BLaER1 (cell line): ENCODE results near the gene DKC1.

ENCODE experiments used
- H3K27ac ChIP-seq: shearing (Covaris generic); formaldehyde crosslinking; 2 replicates; pipeline ENCODE4 v1.8.1; 2022
- H3K27me3 ChIP-seq: shearing (Covaris generic); formaldehyde crosslinking; 2 replicates; pipeline ENCODE4 v1.8.1; 2022
- H3K36me3 ChIP-seq: shearing (Covaris generic); formaldehyde crosslinking; 2 replicates; pipeline ENCODE4 v1.8.1; 2022
- H3K4me1 ChIP-seq: shearing (Covaris generic); formaldehyde crosslinking; 2 replicates; pipeline ENCODE4 v1.8.1; 2022
- H3K4me2 ChIP-seq: shearing (Covaris generic); formaldehyde crosslinking; 2 replicates; pipeline ENCODE4 v1.8.1; 2022
- H3K4me3 ChIP-seq: shearing (Covaris generic); formaldehyde crosslinking; 2 replicates; pipeline ENCODE4 v1.8.1; 2022
- H3K9ac ChIP-seq: shearing (Covaris generic); formaldehyde crosslinking; 2 replicates; pipeline ENCODE4 v1.8.1; 2022
- H3K9me3 ChIP-seq: shearing (Covaris generic); formaldehyde crosslinking; 2 replicates; pipeline ENCODE4 v1.8.1; 2022
- H4K20me1 ChIP-seq: shearing (Covaris generic); formaldehyde crosslinking; 2 replicates; pipeline ENCODE4 v1.8.1; 2022
- Cebpa-rat ChIP-seq: shearing (Covaris generic); IDR thresholded peaks from 2 replicates; pipeline ENCODE4 v1.8.1; 2022

The DKC1 gene

GRCh38 chrX:154762537-154763296, at the start of gene DKC1:
TSS of gene DKC1 (plus strand) at chrX:154762864. CDS start at chrX:154762966, 102 bp downstream.
- H3K9ac ChIP-seq, result peak within 1 kb of the TSS; percentile 91
- H4K20me1 ChIP-seq, result peaks cover 28% of the 10 kb centered on the region
- peaks cover 29% of the 10 kb centered on the region for H3K36me3 ChIP-seq
- H3K9me3 ChIP-seq, result no peaks in the 10 kb centered on the region; the same call in 1 of the 2 replicates
- H3K27me3 ChIP-seq, result peaks cover 46% of the 10 kb centered on the region
- peak; percentile 79 for TF ChIP-seq Cebpa-rat
- peak within 1 kb of the TSS; percentile 79 for H3K4me3 ChIP-seq
- peak within 1 kb of the TSS; percentile 71 for H3K4me2 ChIP-seq
- H3K27ac ChIP-seq, result peak within 1 kb of the TSS; percentile 95
- H3K4me1 ChIP-seq, result peaks cover 13% of the 10 kb centered on the region

- H3K4me3 ChIP-seq, result no peak overlapping the region
- H3K4me1 ChIP-seq, result peaks cover 35% of the 10 kb centered on the region
- H3K9me3 ChIP-seq, result peaks cover 6% of the 10 kb centered on the region; the same call in 1 of the 2 replicates
- peaks cover 23% of the 10 kb centered on the region for H3K36me3 ChIP-seq
- no peak overlapping the region for H3K9ac ChIP-seq
- peaks cover 17% of the 10 kb centered on the region; the same call in 1 of the 2 replicates for H4K20me1 ChIP-seq
- H3K27me3 ChIP-seq, result peaks cover 42% of the 10 kb centered on the region
- H3K27ac ChIP-seq, result no peak overlapping the region
- TF ChIP-seq Cebpa-rat, result no peak
- H3K4me2 ChIP-seq, result no peak overlapping the region
Measured at GRCh38 chrX:154714925-154715324, 47.7 kb upstream of the DKC1 start.

- no peak overlapping the region for H3K9ac ChIP-seq
- H3K4me1 ChIP-seq, result peaks cover 38% of the 10 kb centered on the region
- H4K20me1 ChIP-seq, result peaks cover 17% of the 10 kb centered on the region; the same call in 1 of the 2 replicates
- H3K36me3 ChIP-seq, result peaks cover 23% of the 10 kb centered on the region
- no peak overlapping the region for H3K4me3 ChIP-seq
- peaks cover 42% of the 10 kb centered on the region for H3K27me3 ChIP-seq
- H3K27ac ChIP-seq, result no peak overlapping the region
- no peak overlapping the region for H3K4me2 ChIP-seq
- peaks cover 2% of the 10 kb centered on the region for H3K9me3 ChIP-seq
- no peak for TF ChIP-seq Cebpa-rat
Measured at GRCh38 chrX:154715825-154716224, 46.8 kb upstream of the DKC1 start.

GRCh38 chrX:154717824-154718223, 44.8 kb upstream of the DKC1 start:
- Histone ChIP-seq H3K9me3 (peaks cover 17% of the 10 kb centered on the region), H3K4me1 (peaks cover 38% of the 10 kb centered on the region), H3K27me3 (peaks cover 36% of the 10 kb centered on the region), H3K4me2 (peak overlapping the region; percentile 74), H4K20me1 (peaks cover 17% of the 10 kb centered on the region; the same call in 1 of the 2 replicates), H3K27ac (peak overlapping the region; percentile 66), H3K4me3 (0 out of 2 replicates have a peak overlapping the region, but pooled peaks have one; percentile 38), H3K36me3 (peaks cover 5% of the 10 kb centered on the region), H3K9ac (peak overlapping the region; percentile 17; the same call in 1 of the 2 replicates)
- no peak for TF ChIP-seq Cebpa-rat

- Histone ChIP-seq H3K9me3 (peaks cover 17% of the 10 kb centered on the region), H3K4me3 (0 out of 2 replicates have a peak overlapping the region, but pooled peaks have one; percentile 38), H3K4me1 (peaks cover 38% of the 10 kb centered on the region), H3K9ac (peak overlapping the region; percentile 17; the same call in 1 of the 2 replicates), H4K20me1 (peaks cover 13% of the 10 kb centered on the region; the same call in 1 of the 2 replicates), H3K36me3 (no peaks in the 10 kb centered on the region), H3K27ac (peak overlapping the region; percentile 66), H3K4me2 (peak overlapping the region; percentile 74), H3K27me3 (peaks cover 35% of the 10 kb centered on the region)
- TF ChIP-seq Cebpa-rat, result no peak
Measured at GRCh38 chrX:154718616-154719015, 44.0 kb upstream of the DKC1 start.

- Histone ChIP-seq H3K27me3 (peaks cover 40% of the 10 kb centered on the region), H3K27ac (peak overlapping the region; percentile 66), H4K20me1 (peaks cover 13% of the 10 kb centered on the region; the same call in 1 of the 2 replicates), H3K9me3 (peaks cover 17% of the 10 kb centered on the region), H3K4me2 (peak overlapping the region; percentile 74), H3K4me3 (no peak overlapping the region; the same call in 1 of the 2 replicates), H3K9ac (no peak overlapping the region; the same call in 1 of the 2 replicates), H3K4me1 (peaks cover 38% of the 10 kb centered on the region), H3K36me3 (no peaks in the 10 kb centered on the region)
- TF ChIP-seq Cebpa-rat, result no peak
Measured at GRCh38 chrX:154719132-154719675, 43.5 kb upstream of the DKC1 start.

- H3K36me3 ChIP-seq, result no peaks in the 10 kb centered on the region
- no peak overlapping the region for H3K4me3 ChIP-seq
- no peak overlapping the region for H3K9ac ChIP-seq
- peaks cover 38% of the 10 kb centered on the region for H3K4me1 ChIP-seq
- H3K27me3 ChIP-seq, result peaks cover 49% of the 10 kb centered on the region
- peaks cover 13% of the 10 kb centered on the region; the same call in 1 of the 2 replicates for H4K20me1 ChIP-seq
- 0 out of 2 replicates have a peak overlapping the region, but pooled peaks have one; percentile 66 for H3K27ac ChIP-seq
- no peak for TF ChIP-seq Cebpa-rat
- H3K4me2 ChIP-seq, result peak overlapping the region; percentile 74; the same call in 1 of the 2 replicates
- peaks cover 17% of the 10 kb centered on the region for H3K9me3 ChIP-seq
Measured at GRCh38 chrX:154720067-154720466, 42.6 kb upstream of the DKC1 start.

- Histone ChIP-seq H3K27ac (no peak overlapping the region), H3K9me3 (peaks cover 17% of the 10 kb centered on the region), H3K9ac (no peak overlapping the region), H3K4me2 (no peak overlapping the region), H3K27me3 (peaks cover 51% of the 10 kb centered on the region), H3K4me3 (no peak overlapping the region), H3K36me3 (no peaks in the 10 kb centered on the region), H3K4me1 (peaks cover 38% of the 10 kb centered on the region), H4K20me1 (peaks cover 7% of the 10 kb centered on the region; the same call in 1 of the 2 replicates)
- no peak for TF ChIP-seq Cebpa-rat
Measured at GRCh38 chrX:154721155-154721554, 41.5 kb upstream of the DKC1 start.

- Histone ChIP-seq H3K9me3 (peaks cover 17% of the 10 kb centered on the region), H3K9ac (no peak overlapping the region), H3K4me2 (no peak overlapping the region), H3K27me3 (peaks cover 75% of the 10 kb centered on the region), H4K20me1 (no peaks in the 10 kb centered on the region), H3K4me1 (peaks cover 21% of the 10 kb centered on the region), H3K36me3 (no peaks in the 10 kb centered on the region), H3K4me3 (no peak overlapping the region), H3K27ac (no peak overlapping the region)
- no peak for TF ChIP-seq Cebpa-rat
Measured at GRCh38 chrX:154724993-154725756, 37.5 kb upstream of the DKC1 start.
